Stimulated activated CD4-positive, alpha-beta T cell treated with anti-CD3 and anti-CD28 coated beads, TNF-alpha, amount 100 ng/mL, for 1 hour (primary cell): ENCODE measurements around the gene NEDD4L.

Experiments
- DNase-seq, 3 donors: peaks; one replicate each; pipeline ENCODE4 v3.0.0-alpha.2; 2020; ENCODE audit warnings: low read depth in 3 of 3, low spot score in 1 of 3

The NEDD4L gene

GRCh38 chr18:58390399-58390798 is 346.4 kb downstream of the NEDD4L start:
- no peak for DNase-seq

DNA sequence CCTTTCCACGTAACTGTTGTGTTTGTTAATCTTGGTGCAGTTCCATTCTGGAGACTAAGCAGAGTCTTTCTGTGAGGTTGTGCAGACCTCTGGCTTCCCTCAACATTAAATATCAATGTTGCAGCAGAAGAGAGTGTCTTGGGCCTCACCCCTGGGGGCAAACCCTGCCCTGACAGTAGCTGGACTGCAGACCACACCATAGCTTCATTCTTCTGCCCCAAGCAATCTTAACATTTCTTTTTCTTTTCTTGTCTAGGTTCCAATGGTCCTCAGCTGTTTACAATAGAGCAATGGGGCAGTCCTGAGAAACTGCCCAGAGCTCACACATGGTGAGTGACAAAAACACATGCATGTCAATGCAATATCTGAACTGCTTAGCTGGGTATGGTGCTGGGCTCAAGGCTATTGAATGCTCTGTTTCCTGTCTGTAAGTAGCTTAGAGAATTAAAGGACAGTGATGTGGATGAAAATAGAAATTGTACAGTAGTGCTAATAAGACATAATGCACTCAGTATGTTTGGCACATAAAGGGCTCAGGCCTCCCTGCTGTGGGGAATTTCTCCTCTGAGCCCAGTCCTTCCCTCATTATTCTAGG is 347.3 kb downstream of the NEDD4L start:
- no peak for DNase-seq

- no peak for DNase-seq
Measured at GRCh38 chr18:58391932-58392323, 347.9 kb downstream of the NEDD4L start.

DNA sequence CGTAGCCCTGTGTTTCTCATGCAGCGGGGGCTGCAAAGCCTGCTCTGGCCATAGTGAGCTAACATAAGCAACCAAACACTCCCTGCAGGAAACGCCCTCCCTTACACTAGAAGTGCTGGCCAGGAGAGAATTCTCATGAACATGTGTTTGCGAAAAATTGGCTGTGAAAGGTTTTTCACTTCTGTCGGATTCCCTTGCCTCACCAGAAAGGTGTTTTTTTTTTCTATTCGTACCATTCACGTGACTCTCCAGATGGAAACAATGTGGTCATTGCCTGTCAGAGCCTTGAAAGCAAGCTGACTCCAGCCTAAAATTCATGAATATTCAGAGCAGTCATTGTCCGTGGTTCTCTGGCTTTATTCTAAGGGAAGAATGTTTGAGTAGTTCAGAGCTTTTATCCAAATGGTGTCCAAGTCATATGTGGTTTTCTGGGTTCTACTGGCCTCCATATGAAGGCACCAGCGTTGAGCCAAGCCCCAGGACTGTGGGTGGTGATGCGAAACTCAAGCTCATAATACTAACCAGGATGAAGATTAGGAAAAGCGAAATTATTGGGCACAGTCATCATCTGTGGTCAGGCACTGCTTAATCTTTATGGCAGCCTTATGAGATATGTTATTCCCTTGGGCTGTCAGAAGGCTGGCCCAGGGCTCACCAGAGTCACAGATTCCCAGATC is 348.4 kb downstream of the NEDD4L start:
- DNase-seq, result no peak

DNA sequence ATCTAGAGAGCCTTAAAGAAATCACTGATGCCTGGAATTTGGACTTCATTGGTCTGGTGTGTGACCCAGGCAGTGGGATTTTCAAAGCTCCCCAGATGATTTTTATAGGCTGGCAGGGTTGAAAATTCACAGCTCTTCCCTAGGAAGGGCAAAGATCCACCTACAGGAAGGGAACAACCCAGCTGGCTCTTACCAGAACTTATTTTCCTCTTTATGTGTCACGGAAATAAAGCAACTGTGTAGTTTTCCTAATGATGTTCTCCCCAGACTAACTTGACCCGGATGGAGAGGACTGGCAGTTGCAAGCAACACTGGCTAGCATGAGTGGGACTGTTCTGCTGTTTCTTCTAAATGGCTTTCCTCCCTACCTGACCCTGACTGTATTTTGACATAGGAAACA is 349.3 kb downstream of the NEDD4L start:
- no peak for DNase-seq

GRCh38 chr18:58394046-58394445 is 350.0 kb downstream of the NEDD4L start:
- no peak for DNase-seq

GRCh38 chr18:58394602-58395425 is 350.8 kb downstream of the NEDD4L start:
- no peak for DNase-seq

- DNase-seq, result no peak
Measured at GRCh38 chr18:58396144-58396543, 352.1 kb downstream of the NEDD4L start.

DNA sequence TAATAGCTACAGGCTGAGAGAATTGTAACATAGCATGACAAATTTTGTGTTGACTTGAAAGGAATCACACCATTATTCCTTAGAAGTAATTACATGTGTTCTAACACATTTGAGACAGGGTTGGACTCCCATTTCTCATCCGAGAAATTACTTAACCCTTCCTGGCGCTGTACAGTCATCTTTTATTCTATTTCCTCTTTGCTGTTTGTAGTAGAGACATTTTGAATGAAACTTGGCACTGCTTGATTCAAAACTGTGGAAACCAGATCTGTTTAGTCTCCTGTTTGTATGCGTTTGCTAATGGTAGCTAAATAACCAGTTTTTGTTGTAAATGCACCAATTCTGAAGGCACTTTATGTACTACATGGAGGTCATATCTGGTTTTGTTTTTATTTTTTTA is 352.9 kb downstream of the NEDD4L start:
- no peak for DNase-seq

DNA sequence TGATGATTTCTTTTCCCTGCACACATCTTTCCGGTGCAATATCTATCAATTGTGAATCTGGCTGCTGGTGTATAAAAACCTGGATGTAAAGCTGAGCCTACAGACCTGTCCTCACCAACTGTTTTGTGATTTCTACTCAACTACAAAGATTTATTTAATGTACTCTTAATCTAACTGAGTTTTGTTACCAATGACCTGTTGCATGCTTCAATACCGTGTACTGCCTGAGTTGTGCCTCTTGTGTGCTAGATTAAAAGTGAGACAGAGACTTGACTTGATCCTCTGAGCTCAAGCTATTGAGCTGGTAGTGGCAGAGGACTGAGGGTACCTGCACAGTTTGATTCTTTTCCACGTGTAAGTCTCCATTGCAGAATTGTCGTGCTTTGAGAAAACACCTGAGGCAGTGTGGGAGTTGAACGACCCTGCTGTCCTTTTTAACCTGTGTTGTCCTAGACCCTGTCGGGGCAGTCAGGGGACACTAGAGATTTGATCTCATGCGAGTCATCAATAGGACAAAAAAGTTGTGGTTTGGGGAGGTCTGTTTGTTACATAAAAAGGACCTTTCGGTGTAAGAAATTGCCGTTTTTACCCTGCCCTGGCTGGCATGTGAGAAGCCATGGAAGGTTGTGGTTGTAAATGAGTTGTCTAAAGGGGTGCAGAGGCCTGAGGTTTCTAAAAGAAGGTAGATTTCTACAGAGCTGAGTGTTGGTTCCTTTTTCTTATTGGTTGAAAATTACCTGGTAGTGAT is 353.5 kb downstream of the NEDD4L start:
- no peak for DNase-seq

DNA sequence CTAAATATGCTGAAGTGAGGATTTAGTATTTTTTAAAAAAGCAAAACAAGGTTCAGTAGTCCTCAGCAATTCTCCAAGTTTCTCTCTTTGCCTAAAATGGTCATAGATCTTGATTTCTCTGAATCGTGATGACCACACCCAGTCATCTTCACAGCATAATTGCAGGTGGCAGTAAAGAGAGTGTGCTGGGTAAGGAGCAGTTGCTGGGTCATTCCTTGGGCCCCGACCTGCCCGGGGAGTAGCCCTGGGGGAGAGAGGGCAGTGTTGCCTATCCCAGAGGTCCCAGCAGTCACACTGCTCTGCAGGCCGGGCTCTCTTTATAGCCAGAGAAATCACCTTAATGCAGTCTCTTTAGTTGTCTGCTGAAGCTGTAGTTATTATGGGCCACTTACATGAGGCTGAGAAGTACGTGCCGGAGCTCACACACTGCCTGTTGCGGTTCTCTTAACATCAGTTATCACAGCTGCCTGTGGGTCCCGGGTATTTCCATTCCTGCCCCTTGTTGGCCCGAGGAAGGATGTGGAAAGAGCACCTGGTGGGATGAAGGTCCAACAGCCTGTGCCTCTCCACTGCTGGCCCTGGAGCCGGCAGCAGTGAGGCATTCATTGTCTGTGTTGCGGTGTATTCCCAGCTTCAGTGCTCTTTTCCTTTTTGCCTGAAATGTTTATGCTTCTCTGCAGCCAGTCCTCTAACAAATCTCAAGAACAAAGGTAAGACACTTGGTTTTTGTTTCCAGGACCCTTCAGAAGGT is 354.8 kb downstream of the NEDD4L start:
- DNase-seq, result no peak

DNA sequence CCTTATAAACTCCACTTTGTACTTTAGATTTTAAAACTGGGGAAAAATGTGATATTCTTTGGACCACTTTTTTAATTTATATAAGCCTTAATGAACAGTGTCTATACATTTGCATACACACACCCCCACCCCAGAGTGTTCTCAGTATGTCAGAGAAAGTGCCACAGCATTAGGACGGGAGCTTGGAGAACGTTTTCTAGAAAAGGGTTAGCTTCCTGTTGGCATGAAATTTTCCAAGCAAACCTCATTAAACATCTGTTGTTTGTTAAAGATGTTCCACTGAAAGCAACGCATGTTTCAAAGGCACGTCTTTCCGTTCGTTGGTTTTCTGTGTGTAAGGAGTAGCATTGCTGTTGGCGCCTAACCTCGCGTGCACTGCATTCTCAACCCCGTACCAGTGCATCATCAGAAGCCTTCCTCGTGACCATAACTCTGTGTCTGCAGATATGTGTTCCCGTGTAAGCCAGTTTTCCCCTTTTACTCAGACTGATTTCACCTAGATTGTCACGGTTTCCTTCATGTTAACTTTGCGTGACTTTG is 356.4 kb downstream of the NEDD4L start:
- no peak for DNase-seq

GRCh38 chr18:58401191-58401590 is 357.2 kb downstream of the NEDD4L start:
- no peak for DNase-seq

GRCh38 chr18:58402247-58402646 is 358.2 kb downstream of the NEDD4L start:
- DNase-seq, result no peak

GRCh38 chr18:58402951-58403702 is 359.1 kb downstream of the NEDD4L start:
- no peak for DNase-seq

DNA sequence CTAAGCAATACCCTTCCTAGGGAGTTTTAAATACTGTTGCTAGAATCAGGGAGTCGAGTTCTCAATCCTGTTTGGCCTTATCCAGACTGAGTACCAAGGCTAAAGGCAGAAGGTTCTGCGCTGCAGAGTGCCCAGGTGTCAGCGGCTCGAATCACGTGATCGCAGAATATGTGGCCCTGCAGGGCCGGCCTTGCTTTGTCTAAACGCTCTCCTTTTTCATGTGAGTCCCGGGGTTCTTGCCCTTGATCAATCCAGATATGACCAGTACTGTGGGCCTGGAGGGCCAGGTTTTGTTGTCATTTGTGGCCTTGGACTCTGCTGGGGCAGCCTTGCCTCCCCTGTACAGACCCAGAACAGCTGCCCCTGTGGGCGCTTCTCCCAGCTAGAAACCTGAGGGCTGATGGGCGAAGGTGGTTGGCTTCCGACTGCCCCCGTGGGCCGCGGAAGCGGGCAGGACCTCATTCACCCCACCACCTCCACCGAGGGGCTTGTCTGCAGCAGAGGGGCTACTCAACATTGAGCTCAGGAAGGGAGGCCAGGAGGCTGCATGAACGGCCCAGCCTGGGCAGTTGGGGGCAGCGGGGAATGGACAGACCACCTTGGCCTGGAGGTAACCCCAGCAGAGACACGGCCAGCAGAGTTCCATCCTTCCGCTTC is 359.9 kb downstream of the NEDD4L start:
- DNase-seq, result no peak

DNA sequence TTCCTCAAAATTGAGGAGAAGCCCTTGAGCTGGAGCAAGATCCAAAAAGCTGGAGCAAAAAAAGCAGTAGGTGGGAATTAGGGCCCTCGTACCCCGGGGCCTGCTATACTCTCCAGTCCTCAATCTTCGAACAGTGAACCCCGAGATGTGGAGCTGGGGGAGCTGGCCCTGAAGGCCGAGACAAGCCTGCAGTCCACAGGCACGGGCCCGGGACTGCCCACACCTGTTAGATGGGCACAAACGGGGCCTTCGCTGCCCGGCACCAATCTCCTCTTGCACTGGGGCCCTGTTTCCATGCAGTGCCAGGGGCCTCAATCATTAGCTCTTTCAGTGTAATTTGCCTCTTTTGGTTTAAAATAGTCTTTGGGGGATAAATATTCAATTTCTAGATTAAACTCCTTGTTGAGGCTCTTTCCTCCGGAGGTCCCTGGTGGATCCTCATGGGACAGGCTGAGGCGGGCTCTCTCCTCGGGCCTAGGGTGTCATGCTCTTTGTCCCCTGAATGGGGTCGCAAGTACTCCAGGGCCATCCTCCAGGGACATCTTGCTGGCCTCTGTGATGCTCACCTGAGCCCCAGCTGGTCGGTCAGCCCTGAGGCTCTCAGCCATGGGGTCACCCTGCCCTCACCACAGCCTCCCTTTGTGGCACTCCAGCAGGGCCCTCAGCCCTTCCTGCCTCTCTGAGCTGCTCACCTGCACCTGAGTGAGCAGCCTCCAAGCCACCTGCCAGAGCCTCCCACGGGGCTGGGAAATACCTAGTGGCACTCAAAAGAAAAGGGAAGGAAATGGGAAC is 361.3 kb downstream of the NEDD4L start:
- no peak for DNase-seq

DNA sequence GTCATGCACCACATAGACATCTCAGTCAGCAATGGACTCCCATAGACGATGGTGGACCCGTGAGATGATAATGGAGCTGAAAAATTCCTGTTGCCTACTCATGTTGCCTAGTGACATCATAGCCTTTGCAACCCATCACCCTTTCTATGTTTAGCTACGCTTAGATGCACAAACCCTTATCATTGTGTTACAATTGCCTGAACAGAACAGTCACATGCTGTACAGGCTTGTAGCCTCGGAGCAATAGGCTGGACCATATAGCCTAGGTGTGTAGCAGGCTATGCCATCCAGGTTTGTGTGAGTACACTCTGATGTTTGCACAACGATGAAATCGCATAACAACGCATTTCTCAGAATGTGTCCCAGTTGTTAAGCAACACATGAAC is 363.2 kb downstream of the NEDD4L start:
- no peak for DNase-seq
